ENCODE data around the gene ZNF487.
"Not testable (repeated sequence)": the region's sequence is repeated elsewhere in the genome, so short reads cannot be mapped to it uniquely, and the experiment has no call there.

Gene ZNF487

DNA sequence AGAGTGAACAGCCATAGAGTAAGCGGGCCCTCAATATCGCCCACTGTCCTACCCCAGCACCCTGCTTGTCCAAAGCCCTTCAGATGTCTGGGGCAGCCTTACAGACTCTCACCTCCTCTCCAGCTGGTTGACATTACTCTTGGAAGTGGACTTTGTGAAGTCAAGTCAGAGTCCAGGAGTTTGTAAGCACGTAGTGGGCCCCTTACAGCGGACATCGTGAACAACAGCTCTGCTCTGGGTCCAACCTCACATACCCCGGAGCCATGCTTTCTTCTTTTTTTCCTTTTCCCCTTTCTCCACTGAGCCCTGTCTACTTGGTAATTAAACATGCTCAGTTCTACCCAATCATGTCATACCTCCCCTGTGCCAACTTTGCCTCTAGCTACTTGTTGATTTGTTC is 45.4 kb upstream of the ZNF487 start:
- CTCF ChIA-PET, result interaction anchor here (0.5 kb wide), 1 partner anchor 44 kb away, joined by 3 read pairs; no protein-coding TSS in a partner anchor
- no peak overlapping the region for H3K4me3 ChIP-seq (ENCODE audit: low read depth, low read length)
- no peak overlapping the region for H3K27ac ChIP-seq (ENCODE audit: extremely low read depth, low read depth, low read length)
- H3K4me1 ChIP-seq (ENCODE audit: control insufficient read depth, insufficient read depth, low read length), result no peaks in the 10 kb centered on the region
- TF ChIP-seq ZNF350 (tag by site-specific recombination; IDR thresholded peaks at IDR 0.05) (no peak), SCRT1 (tag by site-specific recombination; IDR thresholded peaks at IDR 0.05; ENCODE audit: borderline replicate concordance) (0 out of 2 replicates have a peak, but pooled peaks have one; percentile 47), KLF7 (tag by site-specific recombination; IDR thresholded peaks at IDR 0.05; ENCODE audit: borderline replicate concordance) (no peak), ZNF416 (tag by site-specific recombination; IDR thresholded peaks at IDR 0.05) (no peak), ZNF433 (tag by site-specific recombination; IDR thresholded peaks at IDR 0.05; ENCODE audit: low read depth) (no peak), ZNF37A (tag by site-specific recombination; IDR thresholded peaks at IDR 0.05) (no peak), ZNF112 (tag by site-specific recombination; IDR thresholded peaks at IDR 0.05) (no peak), ZNF138 (tag by site-specific recombination; IDR thresholded peaks at IDR 0.05; ENCODE audit: borderline replicate concordance) (no peak), KLF8 (tag by site-specific recombination; IDR thresholded peaks at IDR 0.05) (no peak), ZNF174 (tag by site-specific recombination; IDR thresholded peaks at IDR 0.05) (no peak), ZNF707 (tag by site-specific recombination; IDR thresholded peaks at IDR 0.05) (no peak), ZNF341 (tag by site-specific recombination; IDR thresholded peaks at IDR 0.05; ENCODE audit: low read depth) (no peak), ZNF2 (tag by site-specific recombination; IDR thresholded peaks at IDR 0.05) (no peak), ZNF585B (tag by site-specific recombination; IDR thresholded peaks at IDR 0.05) (no peak), ZNF248 (tag by site-specific recombination; IDR thresholded peaks at IDR 0.05) (no peak)
- TF ChIP-seq, protein P1, sequence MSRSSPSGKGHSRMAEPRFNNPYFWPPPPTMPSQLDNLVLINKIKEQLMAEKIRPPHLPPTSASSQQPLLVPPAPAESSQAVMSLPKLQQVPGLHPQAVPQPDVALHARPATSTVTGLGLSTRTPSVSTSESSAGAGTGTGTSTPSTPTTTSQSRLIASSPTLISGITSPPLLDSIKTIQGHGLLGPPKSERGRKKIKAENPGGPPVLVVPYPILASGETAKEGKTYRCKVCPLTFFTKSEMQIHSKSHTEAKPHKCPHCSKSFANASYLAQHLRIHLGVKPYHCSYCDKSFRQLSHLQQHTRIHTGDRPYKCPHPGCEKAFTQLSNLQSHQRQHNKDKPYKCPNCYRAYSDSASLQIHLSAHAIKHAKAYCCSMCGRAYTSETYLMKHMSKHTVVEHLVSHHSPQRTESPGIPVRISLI (tag by site-specific recombination; IDR thresholded peaks at IDR 0.05), result 0 out of 2 replicates have a peak, but pooled peaks have one; percentile 3
- TF ChIP-seq, protein P2, sequence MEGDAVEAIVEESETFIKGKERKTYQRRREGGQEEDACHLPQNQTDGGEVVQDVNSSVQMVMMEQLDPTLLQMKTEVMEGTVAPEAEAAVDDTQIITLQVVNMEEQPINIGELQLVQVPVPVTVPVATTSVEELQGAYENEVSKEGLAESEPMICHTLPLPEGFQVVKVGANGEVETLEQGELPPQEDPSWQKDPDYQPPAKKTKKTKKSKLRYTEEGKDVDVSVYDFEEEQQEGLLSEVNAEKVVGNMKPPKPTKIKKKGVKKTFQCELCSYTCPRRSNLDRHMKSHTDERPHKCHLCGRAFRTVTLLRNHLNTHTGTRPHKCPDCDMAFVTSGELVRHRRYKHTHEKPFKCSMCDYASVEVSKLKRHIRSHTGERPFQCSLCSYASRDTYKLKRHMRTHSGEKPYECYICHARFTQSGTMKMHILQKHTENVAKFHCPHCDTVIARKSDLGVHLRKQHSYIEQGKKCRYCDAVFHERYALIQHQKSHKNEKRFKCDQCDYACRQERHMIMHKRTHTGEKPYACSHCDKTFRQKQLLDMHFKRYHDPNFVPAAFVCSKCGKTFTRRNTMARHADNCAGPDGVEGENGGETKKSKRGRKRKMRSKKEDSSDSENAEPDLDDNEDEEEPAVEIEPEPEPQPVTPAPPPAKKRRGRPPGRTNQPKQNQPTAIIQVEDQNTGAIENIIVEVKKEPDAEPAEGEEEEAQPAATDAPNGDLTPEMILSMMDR (tag by site-specific recombination; IDR thresholded peaks at IDR 0.05), result no peak
- H3K9me3 ChIP-seq (ENCODE audit: control insufficient read depth, insufficient read depth, low read depth, low read length), result no peaks in the 10 kb centered on the region
- POLR2A ChIA-PET, result no interaction called here
- H3K36me3 ChIP-seq (ENCODE audit: control insufficient read depth in 2 of 2, insufficient read depth in 1 of 2, low read length in 2 of 2), result peaks cover 43 to 100% of the 10 kb centered on the region in 2 experiments

DNA sequence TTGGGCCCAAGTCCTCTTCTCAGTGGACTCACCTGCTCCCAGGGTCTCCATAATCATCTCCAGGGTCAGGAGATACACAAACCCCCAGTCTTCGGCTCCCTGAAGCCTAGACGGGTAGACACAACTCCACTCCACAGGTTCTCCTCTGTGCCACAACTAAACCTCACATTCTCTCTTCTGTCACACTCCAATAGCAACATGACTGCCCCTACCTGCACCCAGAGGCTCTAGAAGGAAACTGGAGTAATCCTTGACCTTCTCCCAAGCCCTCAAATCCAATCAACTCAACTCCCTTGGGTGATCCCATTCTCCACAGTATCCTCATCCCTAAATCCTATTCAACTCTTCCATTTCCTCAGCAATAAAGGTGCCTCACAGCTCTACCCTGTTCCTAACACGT is 44.2 kb upstream of the ZNF487 start:
- ChIA-PET POLR2A (no interaction called here), CTCF (interaction anchor here (0.7 kb wide), 1 partner anchor 163 kb away, joined by 4 read pairs; no protein-coding TSS in a partner anchor)
- H3K4me3 ChIP-seq (ENCODE audit: low read depth, low read length), result no peak overlapping the region
- peaks cover 42 to 87% of the 10 kb centered on the region in 2 experiments for H3K36me3 ChIP-seq (ENCODE audit: control insufficient read depth in 2 of 2, insufficient read depth in 1 of 2, low read length in 2 of 2)
- no peaks in the 10 kb centered on the region for H3K4me1 ChIP-seq (ENCODE audit: control insufficient read depth, insufficient read depth, low read length)
- no peak overlapping the region for H3K27ac ChIP-seq (ENCODE audit: extremely low read depth, low read depth, low read length)
- TF ChIP-seq ZNF292 (tag by site-specific recombination; IDR thresholded peaks at IDR 0.05; ENCODE audit: borderline replicate concordance, low read depth), result no peak
- TF ChIP-seq, protein P3, sequence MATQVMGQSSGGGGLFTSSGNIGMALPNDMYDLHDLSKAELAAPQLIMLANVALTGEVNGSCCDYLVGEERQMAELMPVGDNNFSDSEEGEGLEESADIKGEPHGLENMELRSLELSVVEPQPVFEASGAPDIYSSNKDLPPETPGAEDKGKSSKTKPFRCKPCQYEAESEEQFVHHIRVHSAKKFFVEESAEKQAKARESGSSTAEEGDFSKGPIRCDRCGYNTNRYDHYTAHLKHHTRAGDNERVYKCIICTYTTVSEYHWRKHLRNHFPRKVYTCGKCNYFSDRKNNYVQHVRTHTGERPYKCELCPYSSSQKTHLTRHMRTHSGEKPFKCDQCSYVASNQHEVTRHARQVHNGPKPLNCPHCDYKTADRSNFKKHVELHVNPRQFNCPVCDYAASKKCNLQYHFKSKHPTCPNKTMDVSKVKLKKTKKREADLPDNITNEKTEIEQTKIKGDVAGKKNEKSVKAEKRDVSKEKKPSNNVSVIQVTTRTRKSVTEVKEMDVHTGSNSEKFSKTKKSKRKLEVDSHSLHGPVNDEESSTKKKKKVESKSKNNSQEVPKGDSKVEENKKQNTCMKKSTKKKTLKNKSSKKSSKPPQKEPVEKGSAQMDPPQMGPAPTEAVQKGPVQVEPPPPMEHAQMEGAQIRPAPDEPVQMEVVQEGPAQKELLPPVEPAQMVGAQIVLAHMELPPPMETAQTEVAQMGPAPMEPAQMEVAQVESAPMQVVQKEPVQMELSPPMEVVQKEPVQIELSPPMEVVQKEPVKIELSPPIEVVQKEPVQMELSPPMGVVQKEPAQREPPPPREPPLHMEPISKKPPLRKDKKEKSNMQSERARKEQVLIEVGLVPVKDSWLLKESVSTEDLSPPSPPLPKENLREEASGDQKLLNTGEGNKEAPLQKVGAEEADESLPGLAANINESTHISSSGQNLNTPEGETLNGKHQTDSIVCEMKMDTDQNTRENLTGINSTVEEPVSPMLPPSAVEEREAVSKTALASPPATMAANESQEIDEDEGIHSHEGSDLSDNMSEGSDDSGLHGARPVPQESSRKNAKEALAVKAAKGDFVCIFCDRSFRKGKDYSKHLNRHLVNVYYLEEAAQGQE (tag by site-specific recombination; IDR thresholded peaks at IDR 0.05), result no peak
- TF ChIP-seq ZNF221 (tag by site-specific recombination; IDR thresholded peaks at IDR 0.05; ENCODE audit: borderline replicate concordance), result no peak
- no peak for TF ChIP-seq ZFP41 (tag by site-specific recombination; IDR thresholded peaks at IDR 0.05; ENCODE audit: borderline replicate concordance)
- TF ChIP-seq ZNF121 (tag by site-specific recombination; IDR thresholded peaks at IDR 0.05), result no peak
- H3K9me3 ChIP-seq (ENCODE audit: control insufficient read depth, insufficient read depth, low read depth, low read length), result no peaks in the 10 kb centered on the region

DNA sequence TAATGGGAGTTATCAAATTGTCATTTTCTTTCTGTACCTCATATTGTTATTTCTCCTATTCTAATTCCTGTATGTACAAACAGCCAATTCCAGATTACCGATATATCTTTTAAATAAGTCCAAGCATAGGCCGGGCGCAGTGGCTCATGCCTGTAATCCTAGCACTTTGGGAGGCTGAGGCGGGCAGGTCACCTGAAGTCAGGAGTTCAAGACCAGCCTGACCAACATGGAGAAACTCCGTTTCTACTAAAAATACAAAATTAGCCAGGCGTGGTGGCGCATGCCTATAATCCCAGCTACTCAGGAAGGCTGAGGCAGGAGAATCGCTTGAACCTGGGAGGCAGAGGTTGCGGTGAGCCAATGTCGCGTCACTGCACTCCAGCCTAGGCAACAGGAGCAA is 43.7 kb upstream of the ZNF487 start:
- CTCF ChIA-PET, result interaction anchor here (0.6 kb wide), 1 partner anchor 67 kb away, joined by 3 read pairs; no protein-coding TSS in a partner anchor
- POLR2A ChIA-PET; H3K27ac ChIP-seq (ENCODE audit: extremely low read depth, low read depth, low read length); H3K4me1 ChIP-seq (ENCODE audit: control insufficient read depth, insufficient read depth, low read length); H3K9me3 ChIP-seq (ENCODE audit: control insufficient read depth, insufficient read depth, low read depth, low read length); H3K4me3 ChIP-seq (ENCODE audit: low read depth, low read length): not testable (repeated sequence)
- peaks cover 38 to 83% of the 10 kb centered on the region in 2 experiments for H3K36me3 ChIP-seq (ENCODE audit: control insufficient read depth in 2 of 2, insufficient read depth in 1 of 2, low read length in 2 of 2)

Data from HEK293 (cell line).